Skeletal muscle satellite cell (primary cell): ENCODE results near the gene XPC.
A peak's percentile ranks its signal among the peaks of the same experiment; 100 is the strongest.

Experiments used
- H3K27me3 ChIP-seq: 2 replicates; pipeline ENCODE4 v1.7.0; 2013; ENCODE audit warnings: low read length; ENCODE audit not compliant: control insufficient read depth, insufficient read depth
- H3K36me3 ChIP-seq: 2 replicates; pipeline ENCODE4 v1.7.0; 2013; ENCODE audit warnings: mild to moderate bottlenecking, control low read depth, low read length; ENCODE audit not compliant: insufficient read depth
- H3K4me1 ChIP-seq: 2 replicates; pipeline ENCODE4 v1.7.0; 2013; ENCODE audit warnings: low read length; ENCODE audit not compliant: control insufficient read depth, insufficient read depth
- H3K4me2 ChIP-seq: 2 replicates; pipeline ENCODE4 v1.7.0; 2013; ENCODE audit warnings: mild to moderate bottlenecking, low read length
- H3K4me3 ChIP-seq: 2 replicates; pipeline ENCODE4 v1.7.0; 2013; ENCODE audit warnings: low read length
- H3K9ac ChIP-seq: 2 replicates; pipeline ENCODE4 v1.7.0; 2013; ENCODE audit warnings: mild to moderate bottlenecking, low read depth, low read length, moderate library complexity
- H3K9me3 ChIP-seq: replicated peaks from 2 replicates; pipeline ENCODE4 v1.7.0; 2013; ENCODE audit warnings: mild to moderate bottlenecking, control low read depth, low read length

Gene XPC

GRCh38 chr3:14128724-14129123 is 49.7 kb downstream of the XPC start:
- no peaks in the 10 kb centered on the region for H3K9me3 ChIP-seq
- H3K4me1 ChIP-seq = peaks cover 17% of the 10 kb centered on the region
- no peak overlapping the region for H3K9ac ChIP-seq
- peaks cover 75% of the 10 kb centered on the region for H3K36me3 ChIP-seq
- no peak overlapping the region for H3K4me2 ChIP-seq
- no peak overlapping the region for H3K4me3 ChIP-seq
- H3K27me3 ChIP-seq = no peaks in the 10 kb centered on the region

GRCh38 chr3:14127516-14128161 is 50.8 kb downstream of the XPC start:
- Histone ChIP-seq H3K4me3 (no peak overlapping the region), H3K9ac (no peak overlapping the region), H3K4me1 (peaks cover 24% of the 10 kb centered on the region), H3K36me3 (peaks cover 64% of the 10 kb centered on the region), H3K27me3 (no peaks in the 10 kb centered on the region), H3K9me3 (no peaks in the 10 kb centered on the region), H3K4me2 (no peak overlapping the region)

GRCh38 chr3:14126887-14127505 is 51.4 kb downstream of the XPC start:
- Histone ChIP-seq H3K4me1 (peaks cover 24% of the 10 kb centered on the region), H3K36me3 (peaks cover 59% of the 10 kb centered on the region), H3K4me3 (peak overlapping the region; percentile 97), H3K4me2 (peak overlapping the region; percentile 97), H3K9ac (peak overlapping the region; percentile 99), H3K9me3 (no peaks in the 10 kb centered on the region), H3K27me3 (no peaks in the 10 kb centered on the region)

GRCh38 chr3:14126017-14126886 is 52.1 kb downstream of the XPC start:
- peak overlapping the region; percentile 97 for H3K4me2 ChIP-seq
- H3K9ac ChIP-seq = peak overlapping the region; percentile 99
- peaks cover 24% of the 10 kb centered on the region for H3K4me1 ChIP-seq
- peak overlapping the region; percentile 97 for H3K4me3 ChIP-seq
- no peaks in the 10 kb centered on the region for H3K9me3 ChIP-seq
- no peaks in the 10 kb centered on the region for H3K27me3 ChIP-seq
- H3K36me3 ChIP-seq = peaks cover 58% of the 10 kb centered on the region

GRCh38 chr3:14125193-14126016 is 53.0 kb downstream of the XPC start:
- Histone ChIP-seq H3K36me3 (peaks cover 49% of the 10 kb centered on the region), H3K4me1 (peaks cover 24% of the 10 kb centered on the region), H3K4me3 (peak overlapping the region; percentile 97), H3K9me3 (no peaks in the 10 kb centered on the region), H3K27me3 (no peaks in the 10 kb centered on the region), H3K9ac (peak overlapping the region; percentile 99), H3K4me2 (peak overlapping the region; percentile 97)

GRCh38 chr3:14124615-14125192 is 53.7 kb downstream of the XPC start, which contains the start of the genes CHCHD4 and TMEM43:
TSS of gene CHCHD4 (minus strand) at chr3:14124870. CDS start at chr3:14124676, 194 bp downstream.
TSS of gene TMEM43 (plus strand) at chr3:14125052. CDS start at chr3:14125194, 142 bp downstream.
- Histone ChIP-seq H3K9me3 (no peaks in the 10 kb centered on the region), H3K4me2 (peak within 1 kb of the TSS; percentile 97), H3K4me3 (peak within 1 kb of the TSS; percentile 97), H3K9ac (peak within 1 kb of the TSS; percentile 99), H3K4me1 (peaks cover 24% of the 10 kb centered on the region), H3K27me3 (no peaks in the 10 kb centered on the region), H3K36me3 (peaks cover 43% of the 10 kb centered on the region)

- peaks cover 38% of the 10 kb centered on the region for H3K36me3 ChIP-seq
- peak overlapping the region; percentile 99 for H3K9ac ChIP-seq
- peak overlapping the region; percentile 92 for H3K4me2 ChIP-seq
- H3K9me3 ChIP-seq = no peaks in the 10 kb centered on the region
- no peaks in the 10 kb centered on the region for H3K27me3 ChIP-seq
- H3K4me1 ChIP-seq = peaks cover 24% of the 10 kb centered on the region
- peak overlapping the region; percentile 97 for H3K4me3 ChIP-seq
These were observed 54.2 kb downstream of the XPC start for GRCh38 chr3:14124223-14124614.

GRCh38 chr3:14123308-14124222 is 54.8 kb downstream of the XPC start:
- H3K4me1 ChIP-seq = peaks cover 24% of the 10 kb centered on the region
- H3K4me2 ChIP-seq = peak overlapping the region; percentile 92
- peak overlapping the region; percentile 97 for H3K4me3 ChIP-seq
- peaks cover 38% of the 10 kb centered on the region for H3K36me3 ChIP-seq
- H3K9me3 ChIP-seq = no peaks in the 10 kb centered on the region
- no peaks in the 10 kb centered on the region for H3K27me3 ChIP-seq
- H3K9ac ChIP-seq = peak overlapping the region; percentile 99

GRCh38 chr3:14122301-14122700 is 56.1 kb downstream of the XPC start:
- peaks cover 26% of the 10 kb centered on the region for H3K36me3 ChIP-seq
- H3K9me3 ChIP-seq = no peaks in the 10 kb centered on the region
- H3K4me2 ChIP-seq = no peak overlapping the region
- H3K9ac ChIP-seq = no peak overlapping the region
- H3K27me3 ChIP-seq = no peaks in the 10 kb centered on the region
- no peak overlapping the region for H3K4me3 ChIP-seq
- H3K4me1 ChIP-seq = peaks cover 24% of the 10 kb centered on the region

GRCh38 chr3:14121859-14122258 is 56.5 kb downstream of the XPC start:
- Histone ChIP-seq H3K27me3 (no peaks in the 10 kb centered on the region), H3K4me2 (no peak overlapping the region), H3K4me1 (peaks cover 21% of the 10 kb centered on the region)

More at GRCh38 chr3:14121859-14122258, 56.5 kb downstream of the XPC start:
- Histone ChIP-seq H3K9me3 (no peaks in the 10 kb centered on the region), H3K36me3 (peaks cover 22% of the 10 kb centered on the region), H3K9ac (no peak overlapping the region), H3K4me3 (no peak overlapping the region)
